Mesenchymal stem cell (in vitro differentiated cells and primary cell): ENCODE measurements around the gene CUX1.

Experiments
- DNase-seq: peaks from one replicate; pipeline ENCODE4 v3.0.0-alpha.2; 2013
- H2AFZ ChIP-seq: one replicate; pipeline ENCODE4 v1.6.1; 2013; ENCODE audit warnings: low read depth, mild to moderate bottlenecking, control low read depth, inconsistent platforms, low read length, moderate library complexity
- H2AK5ac ChIP-seq: 2 replicates; pipeline ENCODE4 v1.6.1; 2013; ENCODE audit warnings: low read length, moderate library complexity, mild to moderate bottlenecking, inconsistent platforms; ENCODE audit not compliant: severe bottlenecking
- H2BK120ac ChIP-seq: one replicate; pipeline ENCODE4 v1.6.1; 2013; ENCODE audit warnings: low read depth, mild to moderate bottlenecking, inconsistent platforms, low read length, moderate library complexity
- H2BK12ac ChIP-seq, 2 experiments: one replicate each; pipeline ENCODE4 v1.6.1; 2013; ENCODE audit warnings: inconsistent platforms in 2 of 2, low read length in 2 of 2, mild to moderate bottlenecking in 2 of 2, moderate library complexity in 2 of 2, control low read depth in 1 of 2
- H2BK15ac ChIP-seq: one replicate; pipeline ENCODE4 v1.6.1; 2013; ENCODE audit warnings: mild to moderate bottlenecking, low read depth, inconsistent platforms; ENCODE audit not compliant: poor library complexity, severe bottlenecking
- H2BK5ac ChIP-seq: 2 replicates; pipeline ENCODE4 v1.6.1; 2013; ENCODE audit warnings: low read depth, mild to moderate bottlenecking, low read length, control low read depth, inconsistent platforms; ENCODE audit not compliant: poor library complexity, severe bottlenecking
- H3K14ac ChIP-seq, 2 experiments: one replicate each; pipeline ENCODE4 v1.6.1; 2013; ENCODE audit warnings: inconsistent platforms in 2 of 2, low read length in 2 of 2, control low read depth in 1 of 2, mild to moderate bottlenecking in 1 of 2, moderate library complexity in 1 of 2
- H3K18ac ChIP-seq, 2 experiments: one replicate each; pipeline ENCODE4 v1.6.1; 2013; ENCODE audit warnings: inconsistent platforms in 2 of 2, low read length in 2 of 2, control low read depth in 1 of 2, low read depth in 1 of 2, mild to moderate bottlenecking in 1 of 2
- H3K23ac ChIP-seq, 2 experiments: one replicate each; pipeline ENCODE4 v1.6.1; 2013; ENCODE audit warnings: inconsistent platforms in 2 of 2, low read length in 2 of 2, mild to moderate bottlenecking in 2 of 2, moderate library complexity in 2 of 2, control low read depth in 1 of 2
- H3K27ac ChIP-seq: 2 replicates; pipeline ENCODE4 v1.5.1; 2013; ENCODE audit warnings: mild to moderate bottlenecking, moderate library complexity, low read length, control low read depth, inconsistent platforms; ENCODE audit not compliant: poor library complexity, severe bottlenecking
- H3K27me3 ChIP-seq, 2 experiments: 2 replicates each; pipeline versions ENCODE4 v1.6.1 to v1.7.0; 2013; ENCODE audit warnings: low read length in 2 of 2, mild to moderate bottlenecking in 2 of 2, moderate library complexity in 2 of 2, control low read depth in 1 of 2, inconsistent platforms in 1 of 2; ENCODE audit not compliant: control insufficient read depth in 1 of 2, insufficient read depth in 1 of 2
- H3K36me3 ChIP-seq, 2 experiments: 2 replicates each; pipeline versions ENCODE4 v1.6.1 to v1.7.0; 2013; ENCODE audit warnings: low read length in 2 of 2, control low read depth in 1 of 2, inconsistent platforms in 1 of 2, low read depth in 1 of 2, mild to moderate bottlenecking in 1 of 2; ENCODE audit not compliant: insufficient read depth in 2 of 2, control insufficient read depth in 1 of 2
- H3K4ac ChIP-seq, 2 experiments: one replicate each; pipeline ENCODE4 v1.6.1; 2013; ENCODE audit warnings: inconsistent platforms in 2 of 2, low read length in 2 of 2, mild to moderate bottlenecking in 2 of 2, moderate library complexity in 2 of 2, control low read depth in 1 of 2, low read depth in 1 of 2
- H3K4me1 ChIP-seq: 2 replicates; pipeline ENCODE4 v1.6.1; 2013; ENCODE audit warnings: low read depth, low read length, control low read depth; ENCODE audit not compliant: control insufficient read depth, insufficient read depth
- H3K4me2 ChIP-seq: 2 replicates; pipeline ENCODE4 v1.6.1; 2013; ENCODE audit warnings: low read length, mild to moderate bottlenecking, inconsistent platforms; ENCODE audit not compliant: poor library complexity, severe bottlenecking
- H3K4me3 ChIP-seq, 2 experiments: 2 replicates each; pipeline versions ENCODE4 v1.5.1 to v1.7.0; 2013; ENCODE audit warnings: low read length in 2 of 2, mild to moderate bottlenecking in 2 of 2, control low read depth in 1 of 2, low read depth in 1 of 2; ENCODE audit not compliant: insufficient read depth in 1 of 2
- H3K79me1 ChIP-seq: replicated peaks from 2 replicates; pipeline ENCODE4 v1.6.1; 2013; ENCODE audit warnings: mild to moderate bottlenecking, control low read depth, low read length, inconsistent platforms; ENCODE audit not compliant: poor library complexity, severe bottlenecking
- H3K9ac ChIP-seq: 2 replicates; pipeline ENCODE4 v1.7.0; 2013; ENCODE audit warnings: mild to moderate bottlenecking, low read length, moderate library complexity
- H3K9me3 ChIP-seq: 2 replicates; pipeline ENCODE4 v1.7.0; 2013; ENCODE audit warnings: mild to moderate bottlenecking, low read length; ENCODE audit not compliant: control insufficient read depth
- H4K8ac ChIP-seq: one replicate; pipeline ENCODE4 v1.6.1; 2013; ENCODE audit warnings: inconsistent platforms, mild to moderate bottlenecking, low read length, moderate library complexity
- H4K91ac ChIP-seq: one replicate; pipeline ENCODE4 v1.6.1; 2013; ENCODE audit warnings: mild to moderate bottlenecking, low read length, inconsistent platforms
- WGBS: methylation state at CpG from one replicate; pipeline ENCODE4 v1.1.7; 2013; ENCODE audit warnings: mixed read lengths; 5-methylcytosine and 5-hydroxymethylcytosine counted together

The CUX1 gene

GRCh38 chr7:101951757-101952156, 134.3 kb downstream of the CUX1 start:
- Histone ChIP-seq H2AFZ (no peak overlapping the region), H2AK5ac (no peak overlapping the region), H2BK120ac (peak overlapping the region; percentile 74), H3K4me1 (peaks cover 8% of the 10 kb centered on the region), H3K18ac (peak overlapping the region; percentile 45 to 67), H3K36me3 (no peaks in the 10 kb centered on the region), H3K79me1 (peaks cover 29% of the 10 kb centered on the region), H3K4me3 (no peak overlapping the region), H2BK5ac (no peak overlapping the region), H3K9ac (no peak overlapping the region), H3K4me2 (no peak overlapping the region), H3K23ac (no peak overlapping the region), H2BK12ac (peak overlapping the region; percentile 3 to 91), H4K91ac (no peak overlapping the region), H3K14ac (no peak overlapping the region), H3K4ac (peak overlapping the region in 1 of 2 experiments; percentile 74), H3K27me3 (no peaks in the 10 kb centered on the region), H3K27ac (no peak overlapping the region), H4K8ac (no peak overlapping the region), H2BK15ac (no peak overlapping the region), H3K9me3 (no peaks in the 10 kb centered on the region)
- DNase-seq: no peak
- 100% methylated on average over 5 of the region's 6 CpGs for WGBS

DNA sequence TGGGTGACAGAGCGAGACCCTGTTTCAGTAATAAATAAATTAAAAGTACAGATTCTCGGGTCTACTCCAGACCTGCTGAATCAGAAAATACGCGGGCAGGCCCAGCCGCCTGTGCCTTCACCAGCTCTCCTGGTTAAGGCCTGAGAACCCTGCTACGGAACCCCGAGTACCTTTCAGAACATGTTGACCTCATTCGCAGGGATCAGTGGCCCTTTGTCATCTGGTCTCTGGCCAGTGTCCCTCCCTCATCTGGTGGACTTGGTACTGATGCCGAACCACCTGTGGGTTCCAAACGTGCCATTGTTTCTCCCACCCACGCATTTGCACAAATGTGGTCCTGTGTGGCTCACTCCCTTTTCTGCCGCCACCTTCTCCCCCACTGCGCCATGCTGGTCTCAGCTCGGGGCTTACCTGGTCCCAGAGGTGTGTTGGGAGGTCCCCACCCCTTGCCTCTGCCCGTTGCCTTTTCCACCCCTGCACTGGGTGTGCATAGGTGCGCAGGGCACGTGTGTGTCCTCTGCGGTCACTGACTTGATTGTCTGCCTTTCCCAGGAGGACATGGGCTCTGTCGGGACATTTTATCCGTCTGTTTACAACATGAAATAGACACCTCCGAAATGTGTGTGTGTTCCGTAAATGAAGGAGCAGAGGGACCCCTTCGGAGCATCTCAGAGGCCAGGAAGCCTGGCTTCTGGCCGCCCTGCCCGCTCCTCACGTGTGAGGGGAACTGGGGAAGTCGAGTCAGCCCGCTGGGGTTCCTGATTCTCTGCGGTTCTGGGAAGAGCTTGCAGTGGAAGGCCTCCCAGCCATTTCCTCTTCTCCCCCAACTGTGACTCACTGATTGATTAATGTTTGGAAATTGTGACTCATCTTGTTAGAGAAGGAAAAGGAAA, 135.2 kb downstream of the CUX1 start:
- H3K4me2 ChIP-seq: no peak overlapping the region
- peaks cover 27% of the 10 kb centered on the region for H3K79me1 ChIP-seq
- peak overlapping the region; percentile 15 to 99 for H2BK12ac ChIP-seq
- peak; percentile 97 for DNase-seq
- no peaks in the 10 kb centered on the region for H3K9me3 ChIP-seq
- peak overlapping the region; percentile 79 for H4K91ac ChIP-seq
- peak overlapping the region in 1 of 2 experiments; percentile 0 for H3K23ac ChIP-seq
- no peak overlapping the region for H3K27ac ChIP-seq
- H4K8ac ChIP-seq: peak overlapping the region; percentile 45
- peaks cover 8% of the 10 kb centered on the region for H3K4me1 ChIP-seq
- WGBS: 75% methylated on average over 26 of the region's 29 CpGs
- H3K27me3 ChIP-seq: no peaks in the 10 kb centered on the region
- H3K4me3 ChIP-seq: peak overlapping the region in 1 of 2 experiments; percentile 59
- peak overlapping the region; percentile 4 for H2BK120ac ChIP-seq
- H2BK15ac ChIP-seq: peak overlapping the region; percentile 15
- H2BK5ac ChIP-seq: no peak overlapping the region
- H2AK5ac ChIP-seq: no peak overlapping the region
- peak overlapping the region; percentile 24 to 99 for H3K18ac ChIP-seq
- H3K36me3 ChIP-seq: no peaks in the 10 kb centered on the region
- no peak overlapping the region for H2AFZ ChIP-seq
- peak overlapping the region; percentile 46 to 90 for H3K4ac ChIP-seq
- H3K14ac ChIP-seq: peak overlapping the region in 1 of 2 experiments; percentile 75
- H3K9ac ChIP-seq: peak overlapping the region; percentile 87

GRCh38 chr7:101953248-101953819, 135.9 kb downstream of the CUX1 start:
- H3K27me3 ChIP-seq: no peaks in the 10 kb centered on the region
- H3K4ac ChIP-seq: peak overlapping the region in 1 of 2 experiments; percentile 56
- H3K18ac ChIP-seq: peak overlapping the region in 1 of 2 experiments; percentile 69
- H3K27ac ChIP-seq: peak overlapping the region; percentile 13
- no peak overlapping the region for H3K23ac ChIP-seq
- H4K91ac ChIP-seq: no peak overlapping the region
- H3K4me3 ChIP-seq: peak overlapping the region in 1 of 2 experiments; percentile 59
- H2AFZ ChIP-seq: no peak overlapping the region
- H2BK120ac ChIP-seq: no peak overlapping the region
- H3K14ac ChIP-seq: no peak overlapping the region
- H3K36me3 ChIP-seq: no peaks in the 10 kb centered on the region
- H4K8ac ChIP-seq: no peak overlapping the region
- no peak overlapping the region for H2BK5ac ChIP-seq
- H3K4me2 ChIP-seq: no peak overlapping the region
- WGBS: 17% methylated on average over 14 of the region's 14 CpGs
- peak; percentile 98 for DNase-seq
- no peak overlapping the region for H2BK12ac ChIP-seq
- no peaks in the 10 kb centered on the region for H3K9me3 ChIP-seq
- peaks cover 7% of the 10 kb centered on the region for H3K4me1 ChIP-seq
- no peak overlapping the region for H2BK15ac ChIP-seq
- H3K9ac ChIP-seq: peak overlapping the region; percentile 87
- peaks cover 31% of the 10 kb centered on the region for H3K79me1 ChIP-seq
- H2AK5ac ChIP-seq: no peak overlapping the region

DNA sequence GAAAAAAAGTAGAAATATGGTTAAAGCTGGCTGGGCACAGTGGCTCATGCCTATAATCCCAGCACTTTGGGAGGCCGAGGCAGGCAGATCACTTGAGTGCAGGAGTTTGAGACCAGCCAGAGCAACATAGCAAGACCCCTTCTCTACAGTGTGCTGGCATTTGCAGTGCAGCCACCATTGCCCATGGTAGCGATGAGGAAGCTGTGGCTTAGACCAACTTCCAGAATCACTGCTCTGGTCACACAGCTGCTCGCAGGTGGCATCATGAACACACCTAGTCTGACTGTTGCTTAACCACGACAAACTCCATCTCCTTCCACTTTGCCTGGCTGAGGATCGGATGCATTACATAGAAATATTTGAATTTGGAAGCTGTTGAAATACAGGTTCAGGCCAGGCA, 137.1 kb downstream of the CUX1 start:
- no peak overlapping the region for H3K27ac ChIP-seq
- no peak overlapping the region for H3K4me2 ChIP-seq
- peak overlapping the region in 1 of 2 experiments; percentile 75 for H3K4ac ChIP-seq
- no peak for DNase-seq
- H3K4me1 ChIP-seq: peaks cover 7% of the 10 kb centered on the region
- peak overlapping the region in 1 of 2 experiments; percentile 78 for H3K14ac ChIP-seq
- peaks cover 34% of the 10 kb centered on the region for H3K79me1 ChIP-seq
- H2BK12ac ChIP-seq: peak overlapping the region in 1 of 2 experiments; percentile 94
- H3K23ac ChIP-seq: peak overlapping the region in 1 of 2 experiments; percentile 10
- no peak overlapping the region for H4K91ac ChIP-seq
- H2BK120ac ChIP-seq: no peak overlapping the region
- H3K9me3 ChIP-seq: no peaks in the 10 kb centered on the region
- H3K27me3 ChIP-seq: no peaks in the 10 kb centered on the region
- no peak overlapping the region for H2BK5ac ChIP-seq
- H3K4me3 ChIP-seq: no peak overlapping the region
- H2BK15ac ChIP-seq: no peak overlapping the region
- 98% methylated on average over 3 of the region's 5 CpGs for WGBS
- no peak overlapping the region for H2AK5ac ChIP-seq
- H3K36me3 ChIP-seq: no peaks in the 10 kb centered on the region
- H4K8ac ChIP-seq: no peak overlapping the region
- H3K18ac ChIP-seq: peak overlapping the region; percentile 14 to 80
- no peak overlapping the region for H2AFZ ChIP-seq
- no peak overlapping the region for H3K9ac ChIP-seq
